Measurements from ENCODE around the gene PROCA1. TPM values are rescaled to one million over a fixed set of nuclear protein-coding genes. Genes with fewer than 3 reads are reported as not detected.

The PROCA1 gene
- total RNA-seq, 2 donors from 2014 or later: 0.94 to 1.4 TPM

DNA sequence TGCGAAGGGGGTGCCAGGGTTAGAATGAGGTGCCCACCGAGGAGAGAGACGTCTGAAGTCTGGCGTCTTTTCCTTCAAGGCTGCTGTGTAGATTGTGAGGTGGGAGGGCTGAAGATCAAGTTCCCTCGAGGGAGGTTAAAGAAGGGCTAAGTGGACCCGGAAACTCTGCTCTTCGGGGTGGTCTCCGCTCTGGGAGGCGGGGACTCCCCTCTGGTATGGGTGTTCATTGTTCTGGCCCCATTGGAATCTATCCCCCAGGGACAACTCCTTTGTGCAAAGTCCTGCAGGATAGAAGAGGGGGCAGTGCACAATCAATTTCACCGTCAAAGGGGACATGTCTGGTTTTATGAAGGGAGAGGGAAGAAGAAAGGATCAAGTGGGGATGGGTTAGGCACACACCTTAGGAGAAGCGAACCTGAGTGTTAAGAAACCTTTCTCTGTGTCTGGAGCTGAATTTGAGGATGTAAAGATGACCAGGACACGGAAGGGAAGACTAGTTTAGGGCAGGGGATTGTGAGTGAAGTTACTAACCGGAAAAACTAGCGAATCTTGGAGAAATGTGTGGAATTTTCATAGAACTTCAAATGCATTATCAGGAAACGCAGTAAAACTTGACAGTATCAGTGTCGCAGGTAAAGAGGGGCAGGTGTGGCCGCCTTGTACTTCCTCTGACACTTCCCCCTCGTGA, 6.8 kb upstream of the PROCA1 start:
- TF ChIP-seq, protein P1, sequence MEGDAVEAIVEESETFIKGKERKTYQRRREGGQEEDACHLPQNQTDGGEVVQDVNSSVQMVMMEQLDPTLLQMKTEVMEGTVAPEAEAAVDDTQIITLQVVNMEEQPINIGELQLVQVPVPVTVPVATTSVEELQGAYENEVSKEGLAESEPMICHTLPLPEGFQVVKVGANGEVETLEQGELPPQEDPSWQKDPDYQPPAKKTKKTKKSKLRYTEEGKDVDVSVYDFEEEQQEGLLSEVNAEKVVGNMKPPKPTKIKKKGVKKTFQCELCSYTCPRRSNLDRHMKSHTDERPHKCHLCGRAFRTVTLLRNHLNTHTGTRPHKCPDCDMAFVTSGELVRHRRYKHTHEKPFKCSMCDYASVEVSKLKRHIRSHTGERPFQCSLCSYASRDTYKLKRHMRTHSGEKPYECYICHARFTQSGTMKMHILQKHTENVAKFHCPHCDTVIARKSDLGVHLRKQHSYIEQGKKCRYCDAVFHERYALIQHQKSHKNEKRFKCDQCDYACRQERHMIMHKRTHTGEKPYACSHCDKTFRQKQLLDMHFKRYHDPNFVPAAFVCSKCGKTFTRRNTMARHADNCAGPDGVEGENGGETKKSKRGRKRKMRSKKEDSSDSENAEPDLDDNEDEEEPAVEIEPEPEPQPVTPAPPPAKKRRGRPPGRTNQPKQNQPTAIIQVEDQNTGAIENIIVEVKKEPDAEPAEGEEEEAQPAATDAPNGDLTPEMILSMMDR (IDR thresholded peaks at IDR 0.05): no peak
- Histone ChIP-seq H3K4me3 (peak overlapping the region; percentile 55 to 88), H3K4me1 (peaks cover 0 to 54% of the 10 kb centered on the region in 2 donors), H3K27ac (peak overlapping the region; percentile 91 to 92), H3K27me3 (no peaks in the 10 kb centered on the region), H3K9me3 (no peaks in the 10 kb centered on the region), H3K36me3 (peaks cover 45% of the 10 kb centered on the region)
- no peak for DNase-seq (ENCODE audit: low spot score)

DNA sequence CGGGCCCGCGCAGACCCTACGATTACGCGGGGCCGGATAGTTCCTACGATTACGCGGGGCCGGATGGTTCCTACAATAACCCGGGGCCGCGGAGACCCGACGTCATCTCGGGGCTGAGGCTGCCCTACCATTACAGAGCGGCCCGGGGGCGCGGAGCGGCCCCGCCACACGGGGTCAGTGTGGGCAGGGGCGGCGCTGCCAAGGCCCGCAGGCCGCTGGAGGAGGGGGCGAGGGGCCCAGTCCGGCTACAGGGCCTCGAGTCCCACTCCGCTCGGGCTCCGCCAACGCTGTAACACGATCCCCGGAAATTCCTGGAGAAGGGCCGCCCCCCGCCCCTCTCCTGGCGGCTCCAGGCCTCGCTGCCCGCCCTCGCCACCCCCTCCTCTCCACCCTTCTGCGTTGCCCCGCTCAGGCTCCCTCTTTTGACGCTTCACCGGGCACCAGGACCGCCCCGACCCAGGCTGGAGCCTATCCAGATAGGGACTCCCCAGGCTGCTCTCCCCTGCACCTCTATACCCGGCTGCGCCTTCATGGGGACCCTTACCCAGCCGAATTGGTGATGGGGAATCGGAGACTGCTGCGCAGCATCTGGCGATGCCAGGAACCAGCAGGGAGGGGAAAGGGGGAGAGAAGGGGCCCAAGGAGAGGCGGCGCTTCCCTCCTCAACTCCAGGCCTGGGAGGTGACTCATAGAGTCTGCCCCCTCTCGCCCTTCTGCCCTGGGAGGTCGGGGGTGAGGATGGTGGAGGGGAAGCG, 6.1 kb upstream of the PROCA1 start, which contains the start of gene RAB34:
RAB34 (minus strand) TSS at position 291 of the 755 bp plus-strand sequence. CDS start 602 bp downstream, outside the sequence.
- TF ChIP-seq, protein P1 (IDR thresholded peaks at IDR 0.05): peak in 1 of 2 donors; percentile 61
- H3K27me3 ChIP-seq: no peaks in the 10 kb centered on the region
- DNase-seq (ENCODE audit: low spot score): peak; percentile 86
- no peaks in the 10 kb centered on the region for H3K9me3 ChIP-seq
- peaks cover 0 to 55% of the 10 kb centered on the region in 2 donors for H3K4me1 ChIP-seq
- H3K36me3 ChIP-seq: peaks cover 37% of the 10 kb centered on the region
- H3K4me3 ChIP-seq: peak within 1 kb of the TSS; percentile 55 to 70
- peak within 1 kb of the TSS; percentile 91 to 92 for H3K27ac ChIP-seq

DNA sequence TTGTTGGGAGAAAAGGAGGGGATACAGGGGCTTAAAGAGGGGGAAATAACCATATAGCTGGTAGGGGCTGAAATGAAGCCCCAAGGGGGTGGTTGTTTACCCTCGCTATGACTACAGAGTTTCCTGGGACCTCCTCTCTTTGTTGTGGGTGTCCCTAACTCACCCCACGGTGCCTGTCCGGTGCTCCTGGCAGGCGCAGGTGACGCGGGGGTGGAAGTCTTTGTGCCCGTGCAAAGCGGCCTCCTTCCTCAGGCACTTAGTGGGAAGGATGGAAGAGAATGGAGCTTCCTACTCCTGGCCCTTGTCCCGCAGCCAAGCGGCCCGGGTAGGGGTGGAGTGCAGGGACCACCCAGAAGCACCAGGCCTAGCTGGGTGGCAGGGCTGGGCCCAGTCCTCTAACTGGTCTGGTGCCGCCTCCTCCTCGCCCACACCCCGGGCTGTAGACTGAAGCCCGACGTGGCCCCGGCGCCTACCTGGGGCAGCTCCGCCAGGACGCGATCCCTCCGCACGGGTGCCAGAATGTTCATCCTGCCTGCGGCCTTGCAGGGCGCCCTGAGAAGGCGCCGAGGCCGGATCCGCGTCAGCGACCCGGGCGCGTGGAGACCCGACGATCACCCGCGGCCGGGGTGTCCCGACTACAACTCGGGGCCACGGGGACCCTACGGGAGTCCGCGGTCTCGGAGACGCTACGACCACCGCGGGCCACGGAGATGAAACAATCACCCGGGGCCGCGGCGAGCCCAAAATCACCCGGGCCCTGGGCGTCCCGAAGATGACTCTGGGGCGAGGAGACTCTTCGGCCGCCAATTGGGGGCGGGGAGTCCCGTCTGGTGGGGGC, 5.3 kb upstream of the PROCA1 start:
- no peak for DNase-seq (ENCODE audit: low spot score)
- Histone ChIP-seq H3K27ac (peak overlapping the region; percentile 91 to 92), H3K4me3 (peak overlapping the region; percentile 55 to 70), H3K4me1 (peaks cover 0 to 58% of the 10 kb centered on the region in 2 donors), H3K36me3 (peaks cover 30% of the 10 kb centered on the region), H3K9me3 (no peaks in the 10 kb centered on the region), H3K27me3 (no peaks in the 10 kb centered on the region)
- TF ChIP-seq, protein P1 (IDR thresholded peaks at IDR 0.05): no peak

DNA sequence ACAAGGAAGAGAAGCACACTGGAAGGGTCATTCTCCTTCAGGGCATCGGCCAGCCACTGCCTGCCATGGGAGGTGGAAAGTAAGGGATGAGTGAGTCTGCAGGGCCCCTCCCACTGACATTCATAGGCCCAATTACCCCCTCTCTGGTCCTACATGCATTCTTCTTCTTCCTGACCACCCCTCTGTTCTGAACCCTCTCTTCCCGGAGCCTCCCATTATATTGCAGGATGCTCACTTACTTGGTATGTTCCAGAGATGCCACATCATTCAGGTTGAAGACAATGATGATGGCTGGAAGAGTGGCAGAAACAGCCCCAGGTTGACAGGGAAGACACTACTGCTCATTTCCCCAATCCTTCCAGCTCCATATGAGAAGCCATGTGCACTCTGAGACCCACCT, 3.5 kb upstream of the PROCA1 start:
- Histone ChIP-seq H3K36me3 (peaks cover 18% of the 10 kb centered on the region), H3K9me3 (no peaks in the 10 kb centered on the region), H3K4me3 (no peak overlapping the region), H3K4me1 (peaks cover 0 to 52% of the 10 kb centered on the region in 2 donors), H3K27ac (no peak overlapping the region), H3K27me3 (no peaks in the 10 kb centered on the region)
- TF ChIP-seq, protein P1 (IDR thresholded peaks at IDR 0.05): no peak
- no peak for DNase-seq (ENCODE audit: low spot score)

DNA sequence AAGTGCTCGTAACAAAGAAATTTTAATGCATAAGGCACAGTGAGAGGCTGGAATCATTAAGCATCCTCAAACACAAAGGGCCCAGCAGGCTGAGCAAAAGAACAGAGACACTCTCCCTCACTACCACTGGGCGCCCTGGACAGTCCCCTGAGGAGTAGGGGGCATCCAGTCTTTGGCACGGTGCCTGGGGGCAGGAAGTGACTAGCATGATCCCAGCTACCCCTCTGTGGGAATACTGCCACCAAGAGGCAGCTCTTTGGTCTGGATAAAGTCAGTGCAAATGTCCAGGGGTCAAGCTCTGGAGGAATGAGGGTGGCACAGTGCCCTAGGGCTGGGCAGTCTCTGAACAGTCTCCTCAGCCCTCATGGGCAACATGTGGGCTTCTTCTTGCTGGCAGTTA, 2.6 kb upstream of the PROCA1 start:
- TF ChIP-seq, protein P1 (IDR thresholded peaks at IDR 0.05): no peak
- no peak overlapping the region for H3K27ac ChIP-seq
- DNase-seq (ENCODE audit: low spot score): no peak
- H3K9me3 ChIP-seq: no peaks in the 10 kb centered on the region
- peaks cover 0 to 56% of the 10 kb centered on the region in 2 donors for H3K4me1 ChIP-seq
- H3K4me3 ChIP-seq: no peak overlapping the region
- H3K36me3 ChIP-seq: peaks cover 18% of the 10 kb centered on the region
- H3K27me3 ChIP-seq: no peaks in the 10 kb centered on the region

Measured in right atrium auricular region (tissue), 2 donors.